Femur (tissue), 1 donor: ENCODE results near the gene IQCE.
"Not testable (repeated sequence)": the region's sequence is repeated elsewhere in the genome, so short reads cannot be mapped to it uniquely, and the experiment has no call there.

ENCODE experiments used
- DNase-seq: peaks from one replicate; pipeline ENCODE4 v3.0.0-alpha.2; 2017

Gene IQCE

GRCh38 chr7:2521952-2522591 is 36.7 kb upstream of the IQCE start:
- DNase-seq, result peak; percentile 80

GRCh38 chr7:2522780-2523433 is 35.9 kb upstream of the IQCE start:
- no peak for DNase-seq

- DNase-seq, result no peak
Measured at GRCh38 chr7:2523461-2523936, 35.3 kb upstream of the IQCE start.

GRCh38 chr7:2523941-2524807 is 34.6 kb upstream of the IQCE start:
- DNase-seq, result peak; percentile 77

GRCh38 chr7:2524808-2525657 is 33.7 kb upstream of the IQCE start:
- DNase-seq, result no peak

- no peak for DNase-seq
Measured at GRCh38 chr7:2525658-2526630, 32.8 kb upstream of the IQCE start.

GRCh38 chr7:2526659-2527504 is 31.9 kb upstream of the IQCE start:
- DNase-seq, result no peak

GRCh38 chr7:2527505-2528467 is 31.0 kb upstream of the IQCE start:
- DNase-seq, result peak; percentile 29

GRCh38 chr7:2528481-2529095 is 30.2 kb upstream of the IQCE start:
- peak; percentile 25 for DNase-seq

GRCh38 chr7:2529161-2530070 is 29.4 kb upstream of the IQCE start:
- DNase-seq, result peak; percentile 79

GRCh38 chr7:2530071-2530987 is 28.4 kb upstream of the IQCE start:
- DNase-seq, result peak; percentile 60

GRCh38 chr7:2530994-2531795 is 27.6 kb upstream of the IQCE start:
- peak; percentile 35 for DNase-seq

GRCh38 chr7:2531796-2532110 is 27.0 kb upstream of the IQCE start:
- peak; percentile 31 for DNase-seq

- not testable (repeated sequence) for DNase-seq
Measured at GRCh38 chr7:2532199-2532772, 26.5 kb upstream of the IQCE start.

GRCh38 chr7:2532816-2533215 is 26.0 kb upstream of the IQCE start:
- not testable (repeated sequence) for DNase-seq
